Hepatocyte (in vitro differentiated cells): ENCODE results near the gene TMEM240. TPM values are rescaled to one million over a fixed set of nuclear protein-coding genes. Genes with fewer than 3 reads are reported as not detected.
"Not testable (repeated sequence)": the region's sequence is repeated elsewhere in the genome, so short reads cannot be mapped to it uniquely, and the experiment has no call there.

Experiments used
- DNase-seq: peaks from one replicate; pipeline ENCODE4 v3.0.0-alpha.2; 2016; ENCODE audit warnings: low spot score
- H2AFZ ChIP-seq: fragments of 200-600 bp; sonication (generic); 2 replicates; pipeline ENCODE4 v1.6.0; 2016; ENCODE audit warnings: antibody characterized with exemption, mild to moderate bottlenecking
- H3K27ac ChIP-seq: fragments of 200-600 bp; sonication (generic); 2 replicates; pipeline ENCODE4 v1.5.1; 2016; ENCODE audit warnings: mild to moderate bottlenecking
- H3K27me3 ChIP-seq: fragments of 200-600 bp; sonication (generic); 2 replicates; pipeline ENCODE4 v1.6.1; 2016
- H3K36me3 ChIP-seq: fragments of 200-600 bp; sonication (generic); replicated peaks from 2 replicates; pipeline ENCODE4 v1.5.1; 2016; ENCODE audit warnings: low read depth; ENCODE audit not compliant: insufficient read depth
- H3K4me1 ChIP-seq: fragments of 200-600 bp; sonication (generic); 2 replicates; pipeline ENCODE4 v1.5.1; 2016; ENCODE audit warnings: mild to moderate bottlenecking, moderate library complexity; ENCODE audit not compliant: insufficient read depth
- H3K4me2 ChIP-seq: fragments of 200-600 bp; sonication (generic); 2 replicates; pipeline ENCODE4 v1.6.0; 2016
- H3K4me3 ChIP-seq: fragments of 200-600 bp; sonication (generic); 2 replicates; pipeline ENCODE4 v1.5.1; 2016; ENCODE audit warnings: mild to moderate bottlenecking
- H3K79me2 ChIP-seq: fragments of 200-600 bp; sonication (generic); 2 replicates; pipeline ENCODE4 v1.6.0; 2017; ENCODE audit warnings: mild to moderate bottlenecking
- H3K9me2 ChIP-seq: fragments of 200-600 bp; sonication (generic); replicated peaks from 2 replicates; pipeline ENCODE4 v1.6.0; 2017; ENCODE audit warnings: mild to moderate bottlenecking; ENCODE audit not compliant: insufficient read depth
- H3K9me3 ChIP-seq: fragments of 200-600 bp; sonication (generic); 2 replicates; pipeline ENCODE4 v1.5.1; 2016; ENCODE audit warnings: low read depth, mild to moderate bottlenecking
- H4K20me1 ChIP-seq: fragments of 200-600 bp; sonication (generic); 2 replicates; pipeline ENCODE4 v1.6.0; 2016; ENCODE audit warnings: mild to moderate bottlenecking; ENCODE audit not compliant: insufficient read depth, poor library complexity, severe bottlenecking
- CTCF ChIP-seq: fragments of 200-600 bp; sonication (generic); IDR thresholded peaks from 2 replicates; pipeline ENCODE4 v1.5.1; 2016; ENCODE audit warnings: antibody characterized with exemption, mild to moderate bottlenecking; ENCODE audit not compliant: poor library complexity
- EZH2 ChIP-seq: fragments of 200-600 bp; sonication (generic); IDR thresholded peaks from 2 replicates; pipeline ENCODE4 v1.6.1; 2016; ENCODE audit warnings: antibody characterized with exemption, mild to moderate bottlenecking, borderline replicate concordance
- EZH2phosphoT487 ChIP-seq: fragments of 200-600 bp; sonication (generic); IDR thresholded peaks from one replicate; pipeline ENCODE4 v1.6.1; 2018; ENCODE audit warnings: antibody characterized with exemption, mild to moderate bottlenecking, low read depth, moderate library complexity; ENCODE audit not compliant: unreplicated experiment, severe bottlenecking
- WGBS: methylation state at CpG from one replicate; pipeline ENCODE4 v1.1.6; 2016; ENCODE audit warnings: low lambda C conversion rate; ENCODE audit errors: missing lambda C conversion rate; 5-methylcytosine and 5-hydroxymethylcytosine counted together
- polyA plus RNA-seq: library from polyadenylated mRNA; unstranded; fragments of >200 nt; fragmentation: Nextera tagmentation; extraction: Ambion mirVana; gene quantifications from 2 replicates; pipeline ENCODE4 v1.2.1, GENCODE V29; 2016
- total RNA-seq: library from RNA; depleted of rRNA; stranded (reverse); fragments of >200 nt; gene quantifications from 2 replicates; pipeline ENCODE4 v1.2.3, GENCODE V29; 2014

Gene TMEM240
- total and polyA plus RNA-seq, 2 experiments from 2014 or later = 2.1 to 4.3 TPM

GRCh38 chr1:1560178-1560577 lies 19.8 kb upstream of the TMEM240 start:
- no peaks in the 10 kb centered on the region for H3K36me3 ChIP-seq
- no peaks in the 10 kb centered on the region for H3K4me1 ChIP-seq
- WGBS = 96% methylated on average over 9 of the region's 9 CpGs
- no peaks in the 10 kb centered on the region for H3K9me3 ChIP-seq
- no peak overlapping the region for H2AFZ ChIP-seq
- H3K27ac ChIP-seq = no peak overlapping the region
- H3K9me2 ChIP-seq = no peaks in the 10 kb centered on the region
- DNase-seq = no peak
- H4K20me1 ChIP-seq = peaks cover 19% of the 10 kb centered on the region
- H3K4me3 ChIP-seq = no peak overlapping the region
- H3K79me2 ChIP-seq = peaks cover 46% of the 10 kb centered on the region
- no peaks in the 10 kb centered on the region for H3K27me3 ChIP-seq
- H3K4me2 ChIP-seq = no peak overlapping the region
- TF ChIP-seq EZH2phosphoT487 (no peak), CTCF (no peak), EZH2 (no peak)

GRCh38 chr1:1559066-1559465 lies 18.6 kb upstream of the TMEM240 start:
- H3K4me3 ChIP-seq = no peak overlapping the region
- no peak overlapping the region for H2AFZ ChIP-seq
- no peaks in the 10 kb centered on the region for H3K9me3 ChIP-seq
- TF ChIP-seq EZH2phosphoT487 (no peak), EZH2 (no peak), CTCF (no peak)
- 93% methylated on average over 17 of the region's 17 CpGs for WGBS
- peaks cover 38% of the 10 kb centered on the region for H3K79me2 ChIP-seq
- H3K9me2 ChIP-seq = no peaks in the 10 kb centered on the region
- H3K4me2 ChIP-seq = no peak overlapping the region
- no peak for DNase-seq
- H3K36me3 ChIP-seq = no peaks in the 10 kb centered on the region
- no peaks in the 10 kb centered on the region for H3K27me3 ChIP-seq
- no peaks in the 10 kb centered on the region for H3K4me1 ChIP-seq
- peaks cover 9% of the 10 kb centered on the region for H4K20me1 ChIP-seq
- no peak overlapping the region for H3K27ac ChIP-seq

- H3K79me2 ChIP-seq = peaks cover 33% of the 10 kb centered on the region
- no peak overlapping the region for H3K4me3 ChIP-seq
- no peaks in the 10 kb centered on the region for H3K9me2 ChIP-seq
- WGBS = 69% methylated on average over 4 of the region's 4 CpGs
- H2AFZ ChIP-seq = no peak overlapping the region
- H3K9me3 ChIP-seq = no peaks in the 10 kb centered on the region
- no peaks in the 10 kb centered on the region for H3K36me3 ChIP-seq
- no peak for DNase-seq
- H3K27ac ChIP-seq = no peak overlapping the region
- no peak for TF ChIP-seq EZH2
- no peak for TF ChIP-seq CTCF
- no peak for TF ChIP-seq EZH2phosphoT487
- peaks cover 5% of the 10 kb centered on the region for H4K20me1 ChIP-seq
- H3K4me2 ChIP-seq = no peak overlapping the region
- H3K27me3 ChIP-seq = no peaks in the 10 kb centered on the region
- H3K4me1 ChIP-seq = no peaks in the 10 kb centered on the region
Measured at GRCh38 chr1:1558591-1558990, 18.2 kb upstream of the TMEM240 start.

- WGBS = 91% methylated on average over 7 of the region's 7 CpGs
- H4K20me1 ChIP-seq, H3K36me3 ChIP-seq, H3K27ac ChIP-seq, H3K4me3 ChIP-seq, H3K9me3 ChIP-seq, H3K4me2 ChIP-seq, DNase-seq, H2AFZ ChIP-seq, H3K4me1 ChIP-seq, H3K9me2 ChIP-seq, H3K27me3 ChIP-seq: not testable (repeated sequence)
- H3K79me2 ChIP-seq = peaks cover 25% of the 10 kb centered on the region
Measured at GRCh38 chr1:1557688-1558087, 17.3 kb upstream of the TMEM240 start.

- not testable (repeated sequence) for H3K9me3 ChIP-seq, H3K4me3 ChIP-seq, H4K20me1 ChIP-seq, H2AFZ ChIP-seq, H3K4me1 ChIP-seq, H3K9me2 ChIP-seq, H3K27me3 ChIP-seq, H3K27ac ChIP-seq, H3K4me2 ChIP-seq, DNase-seq, H3K36me3 ChIP-seq
- 96% methylated on average over 11 of the region's 11 CpGs for whole genome bisulfite sequencing
- H3K79me2 ChIP-seq = peaks cover 26% of the 10 kb centered on the region
Measured at GRCh38 chr1:1556961-1557360, 16.5 kb upstream of the TMEM240 start.
